Endothelial cell (in vitro differentiated cells): ENCODE results near the gene PPM1H. TPM values are rescaled to one million over a fixed set of nuclear protein-coding genes. Genes with fewer than 3 reads are reported as not detected.

Source experiments
- microRNA-seq: library from miRNA; unstranded; fragments of <30 nt; microRNA quantifications from one replicate; pipeline ENCODE4, GENCODE V29; 2020; ENCODE audit not compliant: unreplicated experiment
- total RNA-seq: library from RNA; stranded (reverse); fragmentation: NEBNext Ultra II Directional; extraction: Animal tissue kit (Norgen Biotek cat#: 25700); gene quantifications from one replicate; pipeline ENCODE4 v1.2.1, GENCODE V29; 2021; ENCODE audit not compliant: unreplicated experiment

PPM1H gene
- total RNA-seq, 1 donor from 2014 or later = 71.8 TPM

Small RNA genes within 50 kb of the gene (microRNA-seq; reads per million reads assigned to microRNA genes)
- 44.1 reads per million, percentile 75 among the genes with 10 or more reads in this experiment for gene MIRLET7I

Other genes starting within 250 kb of the PPM1H start
- gene AVPR1A, start 216.1 kb upstream of the PPM1H start, total RNA-seq = 0.59 TPM